GM12878 (cell line): Measurements from ENCODE around the gene ARHGAP26. TPM values are rescaled to one million over a fixed set of nuclear protein-coding genes. Genes with fewer than 3 reads are reported as not detected.

ENCODE experiments used
- ATAC-seq: fragments of 200-7000 bp; cut with Tn5 transposase; 3 replicates; pipeline ENCODE4 v1.9.1; 2020; ENCODE audit warnings: mild to moderate bottlenecking, moderate library complexity
- BruUV-seq: library from RNA; stranded (reverse); fragments of 400-500 nt; replicated peaks from 2 replicates; lab custom pipeline; 2021; lab: Mats Ljungman, UMichigan
- CTCF ChIA-PET: fragments of 300-600 bp; sonication (Branson Sonifier 250); formaldehyde crosslinking; extraction: SDS; loops from one replicate; lab custom pipeline; 2021; ENCODE audit warnings: inconsistent platforms; lab: Yijun Ruan, JAX
- POLR2A ChIA-PET: fragments of 350-600 bp; formaldehyde crosslinking; extraction: SDS; loops from one replicate; lab custom pipeline; 2021; ENCODE audit warnings: inconsistent platforms; lab: Charles Lee
- RAD21 ChIA-PET: fragments of 300-600 bp; sonication (Branson Sonifier 250); formaldehyde crosslinking; loops from one replicate; lab custom pipeline; 2023; ENCODE audit warnings: antibody characterized with exemption; ENCODE audit not compliant: unreplicated experiment; lab: Charles Lee
- SMC1A ChIA-PET: fragments of 300-600 bp; sonication (Branson Sonifier 250); formaldehyde crosslinking; loops from one replicate; lab custom pipeline; 2023; ENCODE audit not compliant: unreplicated experiment, uncharacterized antibody; lab: Charles Lee
- DNase-seq: peaks from one replicate; pipeline ENCODE4 v3.0.0-alpha.2; 2011; ENCODE audit warnings: low read depth, low spot score
- FAIRE-seq: peaks from 3 replicates; lab custom pipeline; 2011; peaks lifted over from hg19 to GRCh38; lab: Jason Lieb, UNC
- H2AFZ ChIP-seq: 2 replicates; pipeline ENCODE4 v1.6.0; 2011; ENCODE audit warnings: low read depth, low read length, control low read depth; ENCODE audit not compliant: control insufficient read depth
- H3K27ac ChIP-seq: 2 replicates; pipeline ENCODE4 v1.5.1; 2011; ENCODE audit warnings: control low read depth; ENCODE audit not compliant: control insufficient read depth, insufficient read depth
- H3K27me3 ChIP-seq, 2 experiments: replicated peaks in 1 of 2; 2 replicates each; pipeline versions ENCODE4 v1.6.0 to v1.6.1; 2011; ENCODE audit warnings: low read length in 1 of 2; ENCODE audit not compliant: control insufficient read depth in 2 of 2, insufficient read depth in 2 of 2
- H3K36me3 ChIP-seq, 2 experiments: 2 replicates each; pipeline ENCODE4 v1.5.1; 2011; ENCODE audit warnings: low read length in 1 of 2; ENCODE audit not compliant: control insufficient read depth in 2 of 2, insufficient read depth in 2 of 2
- H3K4me1 ChIP-seq: 2 replicates; pipeline ENCODE4 v1.6.1; 2011; ENCODE audit warnings: mild to moderate bottlenecking, low read length, moderate library complexity, mixed read lengths; ENCODE audit not compliant: control insufficient read depth, insufficient read depth
- H3K4me2 ChIP-seq: 2 replicates; pipeline ENCODE4 v1.6.0; 2011; ENCODE audit warnings: control low read depth; ENCODE audit not compliant: control insufficient read depth, insufficient read depth
- H3K4me3 ChIP-seq: fragments of 200-600 bp; sonication (generic); 2 replicates; pipeline ENCODE4 v1.5.1; 2016
- H3K79me2 ChIP-seq: 2 replicates; pipeline ENCODE4 v1.6.0; 2011; ENCODE audit warnings: low read length; ENCODE audit not compliant: control insufficient read depth, insufficient read depth
- H3K9ac ChIP-seq: 2 replicates; pipeline ENCODE4 v1.8.0; 2011; ENCODE audit warnings: low read length, control low read depth, mixed read lengths; ENCODE audit not compliant: control insufficient read depth, insufficient read depth
- H3K9me3 ChIP-seq: replicated peaks from 3 replicates; pipeline ENCODE4 v1.5.1; 2011; ENCODE audit warnings: mild to moderate bottlenecking, low read length; ENCODE audit not compliant: control insufficient read depth, insufficient read depth
- H4K20me1 ChIP-seq: 2 replicates; pipeline ENCODE4 v1.6.0; 2011; ENCODE audit not compliant: control insufficient read depth, insufficient read depth
- ATF7 ChIP-seq: fragments of 450-650 bp; IDR thresholded peaks from 2 replicates; pipeline ENCODE4 v1.6.1; 2016; ENCODE audit warnings: low read depth, mild to moderate bottlenecking
- KDM1A ChIP-seq: fragments of 200-600 bp; sonication (generic); IDR thresholded peaks from 2 replicates; pipeline ENCODE4 v1.6.1; 2016; ENCODE audit warnings: borderline replicate concordance
- NFXL1 ChIP-seq: fragments of 450-650 bp; IDR thresholded peaks from 2 replicates; pipeline ENCODE4 v1.6.1; 2017; ENCODE audit warnings: antibody characterized with exemption, mild to moderate bottlenecking, borderline replicate concordance
- POLR2AphosphoS2 ChIP-seq: IDR thresholded peaks from 2 replicates; pipeline ENCODE4 v1.6.1; 2011; ENCODE audit warnings: low read depth, mild to moderate bottlenecking, low read length, improper control_type of control experiment, moderate library complexity
- RUNX3 ChIP-seq: IDR thresholded peaks from 2 replicates; pipeline ENCODE4 v1.6.1; 2012; ENCODE audit warnings: low read length, inconsistent platforms
- SREBF1 ChIP-seq: IDR thresholded peaks from 2 replicates; pipeline ENCODE4 v1.6.1; 2012; ENCODE audit warnings: mild to moderate bottlenecking, low read length
- ZZZ3 ChIP-seq: IDR thresholded peaks from 2 replicates; pipeline ENCODE4 v1.6.1; 2011; ENCODE audit warnings: low read depth; ENCODE audit not compliant: control insufficient read depth, insufficient read length
- WGBS: methylation state at CpG from one replicate; pipeline ENCODE4 v1.1.6; 2016; ENCODE audit warnings: low lambda C conversion rate; ENCODE audit not compliant: insufficient replicate concordance, insufficient coverage; ENCODE audit errors: missing lambda C conversion rate; 5-methylcytosine and 5-hydroxymethylcytosine counted together
- in situ Hi-C: fragments of 300-500 bp; cut with MboI; formaldehyde crosslinking; loops from 9 replicates; pipeline ENCODE4 v1.14.3; 2018; ENCODE audit warnings: mixed read lengths
- intact Hi-C: fragments of 100-400 bp; cut with micrococcal nuclease; formaldehyde crosslinking; loops from one replicate; pipeline ENCODE4 v1.14.2; 2022; ENCODE audit not compliant: unreplicated experiment
- polyA plus RNA-seq, 11 experiments: library from polyadenylated mRNA; depleted of rRNA in 4 of 11; unstranded in 6 of 11; stranded (reverse) in 5 of 11; fragments of >200 nt; fragmentation: Nextera tagmentation in 4 of 11; fragmentation: Illumina TruSeq in 1 of 11; extraction: Ambion mirVana in 4 of 11; extraction: Trizol in 1 of 11; gene quantifications; 1 replicate in 1 of 11; 2 replicates in 10 of 11; pipeline versions ENCODE4 v1.2.1 to v1.2.3, GENCODE V29; 2011 to 2016; ENCODE audit warnings: inconsistent platforms in 2 of 11, missing spikeins in 2 of 11, low read depth in 1 of 11
- total RNA-seq, 4 experiments: library from RNA; depleted of rRNA in 3 of 4; stranded (reverse); fragments of >200 nt in 3 of 4; fragmentation: Illumina TruSeq in 1 of 4; extraction: Trizol in 1 of 4; gene quantifications; 2 replicates each; pipeline versions ENCODE4 v1.2.1 to v1.2.3, GENCODE V29; 2013 to 2021
- TF ChIP-seq, protein P1 (sequence below), 3 experiments: IDR thresholded peaks in 2 of 3; conservative IDR thresholded peaks in 1 of 3; 2 replicates each; pipeline ENCODE4 v1.5.1; 2011; ENCODE audit warnings: low read depth in 3 of 3, low read length in 3 of 3, mild to moderate bottlenecking in 3 of 3, control low read depth in 2 of 3, moderate library complexity in 2 of 3, inconsistent platforms in 1 of 3, mixed read lengths in 1 of 3; ENCODE audit not compliant: control insufficient read depth in 2 of 3, insufficient read depth in 1 of 3; ENCODE audit errors: extremely low read depth in 1 of 3
- TF ChIP-seq, protein P2 (sequence below): fragments of 150-350 bp; IDR thresholded peaks from 2 replicates; pipeline ENCODE4 v1.6.1; 2014; ENCODE audit warnings: mild to moderate bottlenecking, low read depth, low read length
- TF ChIP-seq, protein P3 (sequence below): fragments of 450-650 bp; formaldehyde crosslinking; IDR thresholded peaks from 2 replicates; pipeline ENCODE4 v1.4.0; 2022; ENCODE audit warnings: mild to moderate bottlenecking, moderate library complexity

Gene ARHGAP26
- total and polyA plus RNA-seq, 10 of the 15 experiments (the other 5 are each of a cell fraction or from before 2014, with no cell fraction given), result 9.4 to 41.5 (median 19.3) TPM

DNA sequence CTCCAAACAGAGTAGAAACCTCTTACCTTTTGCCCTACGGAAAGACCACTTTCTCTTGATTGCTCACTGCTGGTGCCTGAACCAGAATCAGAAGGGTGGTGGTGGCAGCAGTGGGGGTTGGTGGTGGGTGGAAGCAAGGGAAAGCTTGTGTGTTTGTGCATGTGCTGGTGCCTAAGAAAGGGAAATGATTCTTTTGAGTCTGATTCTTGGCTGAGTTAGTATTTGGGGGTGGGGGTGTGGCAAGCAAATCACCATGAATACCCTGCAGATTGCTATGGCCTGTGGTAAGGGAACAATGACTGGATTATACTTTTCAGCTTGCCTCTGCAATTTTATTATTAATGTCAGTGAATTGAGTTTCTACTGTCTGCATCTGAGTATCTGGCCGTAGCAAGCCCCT lies 106.6 kb downstream of the ARHGAP26 start:
- no peak overlapping the region for H2AFZ ChIP-seq
- no peak overlapping the region for H3K27ac ChIP-seq
- SMC1A ChIA-PET, result no interaction called here
- POLR2A ChIA-PET, result no interaction called here
- RAD21 ChIA-PET, result no interaction called here
- 18% methylated on average over 2 of the region's 2 CpGs for WGBS
- intact Hi-C loops (no loop called here), in situ Hi-C loops (loop anchor here (5.0 kb wide), 1 partner anchor 155 kb away; no protein-coding TSS in a partner anchor)
- H3K9me3 ChIP-seq, result no peaks in the 10 kb centered on the region
- no peak for ATAC-seq
- no peaks in the 10 kb centered on the region for H3K27me3 ChIP-seq
- no peaks in the 10 kb centered on the region for H3K79me2 ChIP-seq
- H3K9ac ChIP-seq, result no peak overlapping the region
- no peak overlapping the region for H3K4me3 ChIP-seq
- no peaks in the 10 kb centered on the region for H4K20me1 ChIP-seq
- CTCF ChIA-PET, result interaction anchor here (0.8 to 16.8 kb wide), 4 partner anchors 10 to 158 kb away, joined by 3 to 243 read pairs (median 74); no protein-coding TSS in a partner anchor
- no peaks in the 10 kb centered on the region for H3K36me3 ChIP-seq
- no peaks in the 10 kb centered on the region for H3K4me1 ChIP-seq
- FAIRE-seq, result no peak
- TF ChIP-seq, protein P1, sequence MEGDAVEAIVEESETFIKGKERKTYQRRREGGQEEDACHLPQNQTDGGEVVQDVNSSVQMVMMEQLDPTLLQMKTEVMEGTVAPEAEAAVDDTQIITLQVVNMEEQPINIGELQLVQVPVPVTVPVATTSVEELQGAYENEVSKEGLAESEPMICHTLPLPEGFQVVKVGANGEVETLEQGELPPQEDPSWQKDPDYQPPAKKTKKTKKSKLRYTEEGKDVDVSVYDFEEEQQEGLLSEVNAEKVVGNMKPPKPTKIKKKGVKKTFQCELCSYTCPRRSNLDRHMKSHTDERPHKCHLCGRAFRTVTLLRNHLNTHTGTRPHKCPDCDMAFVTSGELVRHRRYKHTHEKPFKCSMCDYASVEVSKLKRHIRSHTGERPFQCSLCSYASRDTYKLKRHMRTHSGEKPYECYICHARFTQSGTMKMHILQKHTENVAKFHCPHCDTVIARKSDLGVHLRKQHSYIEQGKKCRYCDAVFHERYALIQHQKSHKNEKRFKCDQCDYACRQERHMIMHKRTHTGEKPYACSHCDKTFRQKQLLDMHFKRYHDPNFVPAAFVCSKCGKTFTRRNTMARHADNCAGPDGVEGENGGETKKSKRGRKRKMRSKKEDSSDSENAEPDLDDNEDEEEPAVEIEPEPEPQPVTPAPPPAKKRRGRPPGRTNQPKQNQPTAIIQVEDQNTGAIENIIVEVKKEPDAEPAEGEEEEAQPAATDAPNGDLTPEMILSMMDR (IDR thresholded peaks at IDR 0.05 in 2 of 3, conservative IDR thresholded peaks at IDR 0.05 in 1 of 3; ENCODE audit: control insufficient read depth in 2 of 3, extremely low read depth in 1 of 3, insufficient read depth in 1 of 3, low read depth in 3 of 3, low read length in 3 of 3), result no peak
- TF ChIP-seq POLR2AphosphoS2, result no peak
- no peak for TF ChIP-seq ZZZ3
- TF ChIP-seq, protein P2, sequence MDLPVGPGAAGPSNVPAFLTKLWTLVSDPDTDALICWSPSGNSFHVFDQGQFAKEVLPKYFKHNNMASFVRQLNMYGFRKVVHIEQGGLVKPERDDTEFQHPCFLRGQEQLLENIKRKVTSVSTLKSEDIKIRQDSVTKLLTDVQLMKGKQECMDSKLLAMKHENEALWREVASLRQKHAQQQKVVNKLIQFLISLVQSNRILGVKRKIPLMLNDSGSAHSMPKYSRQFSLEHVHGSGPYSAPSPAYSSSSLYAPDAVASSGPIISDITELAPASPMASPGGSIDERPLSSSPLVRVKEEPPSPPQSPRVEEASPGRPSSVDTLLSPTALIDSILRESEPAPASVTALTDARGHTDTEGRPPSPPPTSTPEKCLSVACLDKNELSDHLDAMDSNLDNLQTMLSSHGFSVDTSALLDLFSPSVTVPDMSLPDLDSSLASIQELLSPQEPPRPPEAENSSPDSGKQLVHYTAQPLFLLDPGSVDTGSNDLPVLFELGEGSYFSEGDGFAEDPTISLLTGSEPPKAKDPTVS, result no peak
- no peak for TF ChIP-seq NFXL1
- no peak for TF ChIP-seq RUNX3
- no peak for TF ChIP-seq KDM1A
- TF ChIP-seq, protein P3, sequence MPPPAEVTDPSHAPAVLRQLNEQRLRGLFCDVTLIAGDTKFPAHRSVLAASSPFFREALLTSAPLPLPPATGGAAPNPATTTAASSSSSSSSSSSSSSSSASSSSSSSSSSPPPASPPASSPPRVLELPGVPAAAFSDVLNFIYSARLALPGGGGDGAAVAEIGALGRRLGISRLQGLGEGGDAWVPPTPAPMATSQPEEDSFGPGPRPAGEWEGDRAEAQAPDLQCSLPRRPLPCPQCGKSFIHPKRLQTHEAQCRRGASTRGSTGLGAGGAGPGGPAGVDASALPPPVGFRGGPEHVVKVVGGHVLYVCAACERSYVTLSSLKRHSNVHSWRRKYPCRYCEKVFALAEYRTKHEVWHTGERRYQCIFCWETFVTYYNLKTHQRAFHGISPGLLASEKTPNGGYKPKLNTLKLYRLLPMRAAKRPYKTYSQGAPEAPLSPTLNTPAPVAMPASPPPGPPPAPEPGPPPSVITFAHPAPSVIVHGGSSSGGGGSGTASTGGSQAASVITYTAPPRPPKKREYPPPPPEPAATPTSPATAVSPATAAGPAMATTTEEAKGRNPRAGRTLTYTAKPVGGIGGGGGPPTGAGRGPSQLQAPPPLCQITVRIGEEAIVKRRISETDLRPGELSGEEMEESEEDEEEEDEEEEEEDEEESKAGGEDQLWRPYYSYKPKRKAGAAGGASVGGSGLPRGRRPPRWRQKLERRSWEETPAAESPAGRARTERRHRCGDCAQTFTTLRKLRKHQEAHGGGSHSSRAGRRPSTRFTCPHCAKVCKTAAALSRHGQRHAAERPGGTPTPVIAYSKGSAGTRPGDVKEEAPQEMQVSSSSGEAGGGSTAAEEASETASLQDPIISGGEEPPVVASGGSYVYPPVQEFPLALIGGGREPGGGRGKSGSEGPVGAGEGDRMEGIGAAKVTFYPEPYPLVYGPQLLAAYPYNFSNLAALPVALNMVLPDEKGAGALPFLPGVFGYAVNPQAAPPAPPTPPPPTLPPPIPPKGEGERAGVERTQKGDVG, result no peak
- TF ChIP-seq SREBF1, result no peak
- TF ChIP-seq ATF7, result no peak
- BruUV-seq, result no TSS peak
- H3K4me2 ChIP-seq, result no peak overlapping the region
- DNase-seq, result no peak
